GM18867 (cell line): Measurements from ENCODE around the gene RTN4RL1.
"Not testable (repeated sequence)": the region's sequence is repeated elsewhere in the genome, so short reads cannot be mapped to it uniquely, and the experiment has no call there.

Source experiments
- ATAC-seq: cut with Tn5 transposase; IDR thresholded peaks from one replicate; pipeline ENCODE4 v1.9.1; 2021; ENCODE audit warnings: mild to moderate bottlenecking, moderate library complexity; ENCODE audit not compliant: unreplicated experiment

Gene RTN4RL1

GRCh38 chr17:2025622-2026309 is 632 bp upstream of the RTN4RL1 start:
- ATAC-seq: no peak

DNA sequence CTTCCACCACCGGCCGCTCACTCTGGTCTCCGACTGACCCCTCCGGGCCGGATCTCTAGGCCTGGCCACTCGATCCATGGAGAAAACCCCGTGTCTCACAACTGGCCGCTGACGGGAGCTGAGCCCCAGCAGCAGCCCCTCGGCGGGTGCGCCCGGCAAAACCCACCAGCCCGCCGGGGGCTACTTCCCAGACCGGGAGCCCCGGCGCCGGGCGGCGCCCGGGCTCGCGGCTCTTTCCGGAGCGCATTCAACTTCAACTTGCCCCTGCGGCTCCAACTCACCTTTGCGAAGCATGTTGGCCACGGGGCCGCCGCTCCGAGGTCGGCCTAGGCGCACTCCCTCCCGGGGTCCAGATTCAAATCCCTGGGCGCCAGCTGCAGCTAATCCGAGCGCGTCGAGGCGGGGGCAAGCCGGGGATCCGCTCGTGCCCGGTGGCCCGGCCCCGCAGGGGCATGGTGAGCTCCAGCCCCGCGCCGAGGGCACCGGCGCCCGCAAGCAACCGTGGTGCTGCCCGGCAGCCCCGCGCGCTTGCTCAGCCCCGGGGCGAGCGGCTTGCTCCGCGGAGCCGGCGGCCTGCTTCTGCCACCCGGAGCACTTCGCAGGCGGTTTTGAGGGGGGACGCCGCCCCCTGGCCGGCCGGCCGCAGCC is 438 bp downstream of the RTN4RL1 start:
- no peak for ATAC-seq

DNA sequence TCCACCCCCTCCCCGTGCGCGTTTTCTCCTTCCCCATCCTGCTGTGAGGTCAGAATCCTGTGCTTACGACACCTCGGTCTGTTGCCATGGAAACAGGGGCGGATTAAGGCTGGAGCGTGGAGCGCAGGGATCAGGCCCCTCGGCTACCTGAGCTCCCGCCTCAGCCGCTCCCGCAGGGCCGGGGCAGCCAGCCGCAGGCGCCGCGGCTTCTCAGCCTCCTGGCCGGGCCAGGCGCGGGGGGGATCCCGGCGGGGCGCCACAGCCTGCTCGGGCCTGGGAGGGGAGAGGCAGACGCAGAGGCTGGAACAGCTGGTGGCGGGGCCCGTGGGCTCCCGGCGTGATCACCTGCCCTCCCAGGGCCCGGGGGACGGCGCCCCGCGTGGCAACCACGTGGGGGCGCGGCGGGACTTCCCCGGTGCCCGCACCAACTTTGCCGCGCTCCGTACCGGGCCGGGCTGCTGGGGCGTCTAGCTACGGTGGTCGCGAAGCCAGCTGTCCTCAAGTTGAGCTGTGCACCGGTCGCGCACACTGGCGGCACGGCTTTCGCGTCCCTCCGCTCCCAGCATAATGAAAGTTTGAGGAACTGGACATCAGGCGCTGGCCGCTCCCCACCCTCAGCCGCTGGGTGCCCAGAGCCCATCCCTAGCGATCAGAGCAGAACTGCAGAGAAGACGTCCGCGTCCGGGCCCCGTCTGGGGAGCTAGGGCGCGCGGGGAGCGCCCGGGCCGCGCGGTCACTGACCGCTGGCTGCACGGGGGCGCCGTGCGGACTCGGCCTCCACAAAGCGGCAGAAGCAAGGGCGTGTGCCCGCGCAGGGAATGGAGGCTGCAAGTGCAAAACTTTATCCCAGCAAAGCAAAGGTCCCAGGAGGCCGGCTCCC is 1.2 kb downstream of the RTN4RL1 start:
- no peak for ATAC-seq

- no peak for ATAC-seq
Observed at GRCh38 chr17:2023256-2023655, 1.9 kb downstream of the RTN4RL1 start.

DNA sequence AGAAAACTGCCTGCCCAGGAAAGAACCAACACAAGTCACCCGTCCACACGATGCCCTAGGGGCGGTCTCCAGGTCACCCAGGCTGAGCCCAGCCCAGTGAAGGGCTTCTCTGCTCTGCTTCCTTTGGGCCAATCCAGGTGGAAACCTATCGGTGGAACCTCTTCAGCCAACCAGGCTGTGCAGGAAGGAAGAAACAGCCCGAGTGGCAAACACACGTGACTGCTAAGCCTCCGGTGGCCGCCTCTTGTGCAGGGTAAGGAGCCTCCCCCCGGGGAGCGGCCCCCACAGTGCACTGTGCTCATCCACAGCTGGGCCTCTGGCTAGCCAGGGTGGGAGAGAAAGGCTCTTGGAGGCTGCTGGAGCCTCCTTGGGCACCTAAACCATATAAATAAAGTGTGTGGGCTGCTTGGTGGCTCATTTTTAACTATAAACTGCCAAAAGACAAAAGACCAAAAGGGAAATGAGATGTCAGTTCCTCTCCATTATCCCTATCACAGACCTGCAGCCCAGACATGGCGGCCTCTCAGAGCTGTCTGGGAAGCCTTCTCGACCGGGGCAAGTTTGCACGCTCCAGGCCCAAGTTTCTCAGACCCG is 2.4 kb downstream of the RTN4RL1 start:
- ATAC-seq: no peak

GRCh38 chr17:2020721-2021120 is 4.4 kb downstream of the RTN4RL1 start:
- no peak for ATAC-seq

DNA sequence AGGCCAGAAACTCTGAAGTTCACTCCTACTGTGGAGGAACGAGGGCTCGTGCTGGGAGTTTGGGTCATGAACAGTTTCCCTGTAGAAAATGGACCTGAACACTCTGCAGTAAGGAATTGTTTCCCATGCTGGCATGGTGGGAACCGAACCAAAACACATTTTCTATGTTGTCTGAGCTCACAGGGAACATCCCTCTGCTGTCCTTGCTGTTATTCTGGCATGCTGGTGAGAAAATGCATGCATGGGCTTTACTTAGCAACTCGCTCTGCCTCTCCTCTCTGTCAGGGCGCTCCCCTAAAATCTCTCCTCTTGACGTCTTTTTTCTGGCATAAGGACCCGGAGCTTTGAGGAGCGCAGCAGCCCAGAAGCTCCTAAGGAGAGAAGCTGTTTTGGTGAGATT is 5.4 kb downstream of the RTN4RL1 start:
- no peak for ATAC-seq

DNA sequence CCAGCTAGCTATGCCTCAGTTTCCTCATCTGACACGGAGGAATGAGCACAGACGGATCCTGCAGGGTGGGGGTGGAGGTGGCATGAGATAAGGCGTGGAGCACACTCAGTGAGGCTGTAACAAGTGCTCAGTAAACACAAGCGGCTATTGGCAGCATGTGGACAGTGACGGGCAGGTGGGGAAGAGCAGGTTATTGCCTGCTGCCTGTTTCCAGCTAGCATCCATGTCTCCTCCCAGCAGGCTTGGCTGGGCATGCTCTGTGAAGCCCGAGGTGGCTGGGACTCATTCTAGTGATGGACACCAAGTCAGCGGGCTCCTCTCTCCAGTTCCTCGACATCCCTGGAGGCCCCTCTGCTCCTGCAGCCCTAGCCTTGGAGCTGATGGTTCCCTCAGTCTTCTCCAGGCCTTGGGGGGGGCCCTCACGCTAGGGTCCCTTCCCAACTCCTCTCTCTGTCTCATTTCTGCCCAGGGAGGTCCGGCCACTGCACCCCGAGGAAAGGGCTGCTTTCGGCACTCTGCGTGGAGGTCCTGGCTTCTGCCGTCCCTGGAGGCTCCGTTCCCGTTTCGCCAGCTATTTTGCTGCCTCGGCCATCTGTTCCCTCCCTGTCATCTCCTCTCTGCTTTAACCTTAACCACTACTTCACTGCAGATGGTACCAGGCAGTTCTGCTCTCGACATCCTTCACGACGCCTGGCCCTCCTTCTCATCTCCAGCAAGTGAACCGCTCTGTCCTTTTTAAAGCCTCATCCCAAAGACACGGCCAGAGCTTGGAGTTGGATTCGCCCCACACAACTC is 6.2 kb downstream of the RTN4RL1 start:
- ATAC-seq: no peak

GRCh38 chr17:2017274-2017941 is 7.7 kb downstream of the RTN4RL1 start:
- no peak for ATAC-seq

GRCh38 chr17:2016494-2016893 is 8.6 kb downstream of the RTN4RL1 start:
- no peak for ATAC-seq

GRCh38 chr17:2015314-2015713 is 9.8 kb downstream of the RTN4RL1 start:
- no peak for ATAC-seq

GRCh38 chr17:2013994-2014317 is 11.2 kb downstream of the RTN4RL1 start:
- no peak for ATAC-seq

GRCh38 chr17:2013220-2013993 is 11.7 kb downstream of the RTN4RL1 start:
- not testable (repeated sequence) for ATAC-seq

DNA sequence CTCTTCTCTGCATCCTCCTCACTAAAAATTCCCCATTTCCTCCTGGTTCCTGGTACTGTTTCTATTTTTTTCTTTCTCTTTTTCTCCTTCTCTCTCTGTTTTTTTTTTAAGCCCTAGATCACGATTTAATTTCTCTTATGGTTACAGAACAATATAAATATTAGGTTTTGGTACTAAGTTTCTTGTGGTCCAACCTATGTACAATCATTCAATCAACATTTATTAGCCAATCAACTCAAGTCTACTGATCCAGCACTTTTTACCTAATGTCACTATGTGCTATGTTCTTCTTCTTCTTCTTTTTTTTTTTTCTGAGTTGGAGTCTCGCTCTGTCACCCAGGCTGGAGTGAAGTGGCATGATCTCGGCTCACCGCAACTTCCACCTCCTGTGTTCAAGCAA is 12.6 kb downstream of the RTN4RL1 start:
- ATAC-seq: no peak

DNA sequence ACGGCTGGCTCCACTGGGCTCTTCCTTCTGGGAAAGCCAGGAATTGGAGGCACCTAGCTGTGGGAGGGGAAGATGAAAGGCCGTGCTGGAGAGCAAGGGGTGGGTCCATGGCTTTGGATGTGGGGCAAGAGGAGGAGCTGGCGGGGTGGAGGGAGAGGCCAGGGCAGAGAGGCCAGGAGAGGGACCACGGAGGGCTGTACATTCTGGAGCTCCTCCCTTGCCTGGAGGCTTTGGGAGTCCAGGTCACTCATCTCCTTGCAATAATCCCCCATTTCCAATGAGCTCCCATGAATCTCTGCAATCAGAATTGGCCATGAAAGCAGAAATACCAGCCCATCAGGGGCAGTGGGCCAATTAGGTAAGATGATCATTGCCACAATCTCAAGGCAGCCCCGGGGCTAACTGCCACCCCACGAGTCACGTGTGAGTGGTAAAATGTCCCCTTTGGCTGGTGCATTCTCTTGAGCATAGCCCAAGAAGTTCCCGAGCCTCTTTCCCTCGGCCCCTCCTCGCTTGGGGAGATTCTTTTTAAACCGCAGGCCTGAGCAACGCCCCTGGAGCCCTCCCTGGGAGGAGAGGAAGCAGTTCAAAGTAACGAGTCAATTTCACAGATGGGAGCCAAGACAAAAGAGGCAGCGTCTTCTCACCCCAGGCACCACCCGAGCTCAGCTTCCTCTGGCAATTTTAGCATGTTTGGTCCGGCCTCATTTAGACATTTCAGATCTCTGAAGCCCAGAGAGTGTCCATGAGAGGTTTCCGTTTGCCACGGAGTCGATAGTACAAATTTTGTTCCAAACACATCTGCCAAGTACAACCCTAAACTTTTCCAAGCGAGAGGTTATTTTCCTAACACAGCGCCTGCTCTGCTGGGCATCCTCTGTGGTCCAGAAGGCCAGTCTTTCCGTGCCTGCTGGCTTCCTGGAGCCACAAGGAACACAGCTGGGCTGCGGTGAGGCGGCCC is 13.4 kb downstream of the RTN4RL1 start:
- ATAC-seq: no peak

DNA sequence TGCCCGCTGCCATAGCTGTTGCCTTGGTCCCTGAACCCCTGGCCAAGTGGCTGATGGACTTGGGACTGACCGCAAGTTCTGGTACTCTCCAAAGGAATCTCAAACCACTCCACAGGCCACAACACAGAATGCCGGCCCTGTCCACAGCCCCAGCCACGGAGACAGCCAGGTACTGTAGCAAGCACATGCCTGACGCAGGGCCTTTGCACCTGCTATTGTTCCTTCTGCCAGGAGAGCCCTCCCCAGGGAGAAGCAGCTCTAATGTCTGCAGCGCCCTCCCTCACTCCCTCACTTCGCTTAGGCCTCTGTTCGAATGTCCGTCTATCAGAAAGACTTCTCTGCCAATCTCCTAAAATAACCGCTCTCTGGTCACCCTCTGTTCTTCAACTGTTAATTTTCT is 15.4 kb downstream of the RTN4RL1 start:
- ATAC-seq: no peak

DNA sequence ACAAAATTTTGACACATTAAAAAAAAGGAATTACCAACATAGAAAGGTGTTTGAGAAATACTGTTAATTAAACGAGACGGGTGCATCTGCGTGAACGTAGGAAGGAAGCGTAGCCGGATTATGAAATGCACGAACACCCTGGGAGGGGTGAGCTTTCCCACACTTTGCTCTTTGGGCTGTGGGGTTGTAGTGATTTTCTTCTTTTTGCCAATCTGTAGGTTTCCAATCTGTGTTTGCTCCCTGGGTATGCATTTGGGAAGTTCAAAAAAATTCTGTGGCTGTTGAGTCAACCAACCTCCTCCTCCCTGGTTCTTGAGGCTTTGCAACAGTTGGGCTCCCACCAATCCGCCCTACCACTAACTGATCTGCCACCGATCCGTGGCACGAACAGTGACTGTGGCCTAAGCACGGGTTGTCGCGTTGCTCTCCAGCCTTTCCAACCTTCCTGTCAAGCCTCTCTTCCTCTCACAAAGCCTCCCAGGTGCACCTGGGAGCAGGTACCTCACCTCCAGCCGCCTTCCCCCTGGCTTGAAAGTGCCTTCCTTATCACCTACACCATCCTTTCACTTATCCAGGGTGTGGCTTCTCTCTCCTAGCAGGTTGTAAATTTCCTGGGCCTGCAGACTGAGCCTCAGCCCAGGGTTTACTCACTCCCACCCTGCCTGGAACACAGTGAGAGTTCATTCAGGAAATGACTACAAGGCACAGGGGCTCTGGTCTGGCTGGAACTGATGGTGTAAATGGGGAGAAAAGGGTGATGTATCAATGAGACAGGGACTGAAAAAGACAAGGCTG is 16.6 kb downstream of the RTN4RL1 start:
- ATAC-seq: no peak
